IMR-90 (cell line): ENCODE measurements around the gene CEACAM3. TPM values are rescaled to one million over a fixed set of nuclear protein-coding genes. Genes with fewer than 3 reads are reported as not detected.

ENCODE experiments used
- ATAC-seq: fragments of 200-7000 bp; cut with Tn5 transposase; 2 replicates; pipeline ENCODE4 v1.9.1; 2020; ENCODE audit warnings: low read depth, mild to moderate bottlenecking, moderate library complexity
- BruUV-seq: library from RNA; stranded (reverse); fragments of 400-500 nt; replicated peaks from 2 replicates; lab custom pipeline; 2021; lab: Mats Ljungman, UMichigan
- CTCF ChIA-PET: fragments of 300-600 bp; formaldehyde crosslinking; extraction: SDS; loops from one replicate; lab custom pipeline; 2021; ENCODE audit warnings: antibody characterized with exemption; lab: Yijun Ruan, JAX
- POLR2A ChIA-PET: fragments of 300-600 bp; sonication (Branson Sonifier 250); formaldehyde crosslinking; loops from one replicate; lab custom pipeline; 2022; ENCODE audit warnings: antibody characterized with exemption; ENCODE audit not compliant: unreplicated experiment; lab: Charles Lee
- DNase-seq: peaks from one replicate; pipeline ENCODE4 v3.0.0; 2013
- H2AFZ ChIP-seq: replicated peaks from 2 replicates; pipeline ENCODE3; 2013; ENCODE audit warnings: low read length, mild to moderate bottlenecking; ENCODE audit not compliant: poor library complexity
- H2AK5ac ChIP-seq: 2 replicates; pipeline ENCODE4 v1.6.1; 2013; ENCODE audit warnings: low read depth, low read length, inconsistent platforms
- H2AK9ac ChIP-seq: replicated peaks from 2 replicates; pipeline ENCODE3; 2013; ENCODE audit warnings: mild to moderate bottlenecking, low read depth, low read length, moderate library complexity; ENCODE audit not compliant: poor library complexity
- H2BK120ac ChIP-seq: 2 replicates; pipeline ENCODE4 v1.6.1; 2013; ENCODE audit warnings: low read depth, low read length, inconsistent platforms
- H2BK15ac ChIP-seq: 3 replicates; pipeline ENCODE4 v1.6.1; 2013; ENCODE audit warnings: low read depth, low read length, inconsistent platforms
- H2BK20ac ChIP-seq: 2 replicates; pipeline ENCODE4 v1.6.1; 2013; ENCODE audit warnings: low read depth, mild to moderate bottlenecking, inconsistent platforms, low read length, moderate library complexity
- H2BK5ac ChIP-seq: 2 replicates; pipeline ENCODE4 v1.6.1; 2013; ENCODE audit warnings: mild to moderate bottlenecking, low read depth, low read length, inconsistent platforms; ENCODE audit not compliant: poor library complexity, severe bottlenecking
- H3K14ac ChIP-seq: replicated peaks from 2 replicates; pipeline ENCODE4 v1.6.1; 2013; ENCODE audit warnings: low read depth, low read length, inconsistent platforms
- H3K18ac ChIP-seq: 2 replicates; pipeline ENCODE4 v1.6.1; 2013; ENCODE audit warnings: low read depth, low read length, control low read depth
- H3K23ac ChIP-seq: 2 replicates; pipeline ENCODE4 v1.6.1; 2013; ENCODE audit warnings: low read depth, low read length, inconsistent platforms
- H3K27ac ChIP-seq: 2 replicates; pipeline ENCODE4 v1.5.1; 2013; ENCODE audit warnings: mild to moderate bottlenecking, control low read depth, low read length; ENCODE audit not compliant: insufficient read depth
- H3K27me3 ChIP-seq: 2 replicates; pipeline ENCODE4 v1.6.1; 2013; ENCODE audit warnings: low read length; ENCODE audit not compliant: control insufficient read depth, insufficient read depth
- H3K36me3 ChIP-seq: 2 replicates; pipeline ENCODE4 v1.6.1; 2013; ENCODE audit warnings: low read length, mixed read lengths; ENCODE audit not compliant: control insufficient read depth, insufficient read depth
- H3K4ac ChIP-seq: 2 replicates; pipeline ENCODE4 v1.6.1; 2013; ENCODE audit warnings: low read depth, low read length, inconsistent platforms
- H3K4me1 ChIP-seq: 2 replicates; pipeline ENCODE4 v1.6.1; 2013; ENCODE audit warnings: low read length, mixed read lengths; ENCODE audit not compliant: control insufficient read depth, insufficient read depth
- H3K4me2 ChIP-seq: 2 replicates; pipeline ENCODE4 v1.6.1; 2013; ENCODE audit warnings: low read depth, mild to moderate bottlenecking, control low read depth, low read length, moderate library complexity
- H3K4me3 ChIP-seq: 2 replicates; pipeline ENCODE4 v1.5.1; 2013; ENCODE audit warnings: low read depth, mild to moderate bottlenecking, control low read depth, low read length, moderate library complexity; ENCODE audit not compliant: insufficient read depth
- H3K56ac ChIP-seq: 2 replicates; pipeline ENCODE4 v1.6.1; 2013; ENCODE audit warnings: low read length, inconsistent platforms; ENCODE audit not compliant: insufficient read depth; ENCODE audit errors: extremely low read depth
- H3K79me1 ChIP-seq, 2 experiments: 2 replicates each; pipeline ENCODE4 v1.6.1; 2013; ENCODE audit warnings: low read length in 2 of 2, inconsistent platforms in 1 of 2, low read depth in 1 of 2
- H3K9ac ChIP-seq: 2 replicates; pipeline ENCODE4 v1.6.1; 2013; ENCODE audit warnings: low read depth, low read length, control low read depth
- H3K9me1 ChIP-seq: 2 replicates; pipeline ENCODE4 v1.6.1; 2013; ENCODE audit warnings: low read length, inconsistent platforms; ENCODE audit not compliant: insufficient read depth
- H3K9me3 ChIP-seq: 2 replicates; pipeline ENCODE4 v1.6.1; 2013; ENCODE audit warnings: low read length; ENCODE audit not compliant: control insufficient read depth, insufficient read depth
- H4K20me1 ChIP-seq: 2 replicates; pipeline ENCODE4 v1.6.1; 2013; ENCODE audit warnings: low read length, inconsistent platforms; ENCODE audit not compliant: insufficient read depth
- H4K5ac ChIP-seq: 2 replicates; pipeline ENCODE4 v1.6.1; 2013; ENCODE audit warnings: mild to moderate bottlenecking, low read depth, low read length, control low read depth
- H4K8ac ChIP-seq, 2 experiments: 2 replicates each; pipeline ENCODE4 v1.6.1; 2013; ENCODE audit warnings: low read depth in 2 of 2, low read length in 2 of 2, control low read depth in 1 of 2, inconsistent platforms in 1 of 2
- H4K91ac ChIP-seq: 2 replicates; pipeline ENCODE4 v1.6.1; 2013; ENCODE audit warnings: low read depth, low read length, inconsistent platforms; ENCODE audit not compliant: insufficient read depth
- BHLHE40 ChIP-seq: fragments of 150-350 bp; IDR thresholded peaks from 2 replicates; pipeline ENCODE4 v1.6.1; 2016; ENCODE audit warnings: mild to moderate bottlenecking, low read depth, low read length
- WGBS, 2 experiments: methylation state at CpG; one replicate each; pipeline versions ENCODE4 v1.1.5 to v1.1.7; 2013; ENCODE audit warnings: missing lambda C conversion rate in 2 of 2; ENCODE audit not compliant: insufficient read length in 1 of 2; ENCODE audit errors: extremely low coverage in 2 of 2; 5-methylcytosine and 5-hydroxymethylcytosine counted together
- dilution Hi-C: fragments of 300-500 bp; cut with HindIII; formaldehyde crosslinking; loops from one replicate; pipeline ENCODE4 v1.14.3; 2018; ENCODE audit warnings: low sequenced_read_pairs; ENCODE audit not compliant: unreplicated experiment
- in situ Hi-C: fragments of 300-500 bp; cut with MboI; formaldehyde crosslinking; loops from 3 replicates; pipeline ENCODE4 v1.14.3; 2019; ENCODE audit warnings: low sequenced_read_pairs, inconsistent platforms, mixed read lengths
- intact Hi-C: fragments of 100-400 bp; cut with micrococcal nuclease; formaldehyde crosslinking; loops from 2 replicates; pipeline ENCODE4 v1.10.0; 2022
- polyA plus RNA-seq, 3 experiments: library from polyadenylated mRNA; depleted of rRNA; stranded (reverse); fragments of >200 nt; gene quantifications; 2 replicates each; pipeline ENCODE4 v1.2.3, GENCODE V29; 2012; ENCODE audit warnings: low replicate concordance in 1 of 3
- total RNA-seq: library from RNA; depleted of rRNA; stranded (reverse); fragments of >200 nt; gene quantifications from 2 replicates; pipeline ENCODE4 v1.2.3, GENCODE V29; 2012

CEACAM3 gene
- total and polyA plus RNA-seq, 2 of the 4 experiments (the other 2 are of a cell fraction) = not detected

GRCh38 chr19:41848666-41849065 lies 52.3 kb downstream of the CEACAM3 start:
- H3K36me3 ChIP-seq = no peaks in the 10 kb centered on the region
- H3K4me3 ChIP-seq = no peak overlapping the region
- no peak for TF ChIP-seq BHLHE40
- no peak overlapping the region for H3K18ac ChIP-seq
- no peak overlapping the region for H3K4ac ChIP-seq
- no peak overlapping the region for H2AK9ac ChIP-seq
- in situ Hi-C loops = no loop called here
- H2BK20ac ChIP-seq = no peak overlapping the region
- no peak overlapping the region for H2BK5ac ChIP-seq
- no peak overlapping the region for H2BK15ac ChIP-seq
- no peak overlapping the region for H3K14ac ChIP-seq
- H3K56ac ChIP-seq = no peak overlapping the region
- H3K4me2 ChIP-seq = no peak overlapping the region
- no peak overlapping the region for H4K91ac ChIP-seq
- dilution Hi-C loops = no loop called here
- intact Hi-C loops = no loop called here
- H3K27me3 ChIP-seq = peaks cover 36% of the 10 kb centered on the region
- no peak overlapping the region for H4K5ac ChIP-seq
- no peak overlapping the region for H2BK120ac ChIP-seq
- WGBS, 2 experiments = 44% methylated on average over 3 of the region's 6 CpGs; no CpG with 5 or more reads in 1 of the 2 experiments
- ATAC-seq (no peak), DNase-seq (no peak)
- no peak overlapping the region for H4K8ac ChIP-seq
- H4K20me1 ChIP-seq = no peaks in the 10 kb centered on the region
- H3K9me1 ChIP-seq = no peaks in the 10 kb centered on the region
- ChIA-PET POLR2A (no interaction called here), CTCF (no interaction called here)
- no peaks in the 10 kb centered on the region for H3K9me3 ChIP-seq
- no peaks in the 10 kb centered on the region for H3K4me1 ChIP-seq
- no peaks in the 10 kb centered on the region for H3K79me1 ChIP-seq
- H3K27ac ChIP-seq = no peak overlapping the region
- no peak overlapping the region for H2AFZ ChIP-seq
- no peak overlapping the region for H2AK5ac ChIP-seq
- no peak overlapping the region for H3K23ac ChIP-seq
- no peak overlapping the region for H3K9ac ChIP-seq
- BruUV-seq = no TSS peak
